Hepatic stellate cell (primary cell): ENCODE measurements around the gene OPCML.

Experiments
- DNase-seq: peaks from one replicate; pipeline ENCODE4 v3.0.0; 2011; ENCODE audit warnings: low spot score

OPCML gene

DNA sequence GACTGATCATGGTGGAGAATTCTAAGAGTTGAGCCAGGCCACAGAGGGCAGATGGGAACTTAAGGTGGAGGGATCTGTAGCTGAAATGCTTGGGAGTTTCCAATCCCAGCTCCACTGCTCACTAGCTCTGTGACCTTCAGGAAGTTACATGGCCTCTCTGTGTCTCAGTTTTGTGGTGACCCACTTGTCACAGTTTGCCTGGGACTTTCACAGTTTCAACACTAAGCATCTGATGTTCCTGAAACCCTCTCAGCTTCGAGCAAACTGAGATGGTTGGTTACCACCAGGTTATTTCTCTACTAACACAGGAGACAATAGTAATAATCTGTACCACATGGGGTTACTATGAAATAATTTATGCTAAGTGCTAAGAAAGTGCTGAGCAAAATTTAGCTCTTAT, 505.3 kb downstream of the OPCML start:
- DNase-seq: no peak

DNA sequence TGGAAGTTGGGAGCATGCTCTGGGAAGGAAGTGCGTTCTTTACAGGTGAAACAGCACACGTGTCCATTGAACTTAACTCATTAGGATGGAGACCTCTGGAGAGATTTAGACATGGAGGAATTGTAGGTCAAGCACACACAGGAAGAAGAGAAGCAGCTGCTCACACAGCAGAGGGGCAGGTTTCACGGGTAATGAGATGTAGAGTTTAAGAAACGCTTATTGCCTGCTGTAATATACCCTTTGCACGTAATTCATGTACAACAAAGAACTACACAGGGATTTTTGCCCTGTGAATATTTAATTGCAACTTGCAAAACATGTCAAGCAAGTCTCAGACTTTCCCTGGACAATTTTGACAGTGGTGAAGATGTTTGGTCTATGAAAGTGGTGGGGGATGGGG, 508.0 kb downstream of the OPCML start:
- DNase-seq: no peak

DNA sequence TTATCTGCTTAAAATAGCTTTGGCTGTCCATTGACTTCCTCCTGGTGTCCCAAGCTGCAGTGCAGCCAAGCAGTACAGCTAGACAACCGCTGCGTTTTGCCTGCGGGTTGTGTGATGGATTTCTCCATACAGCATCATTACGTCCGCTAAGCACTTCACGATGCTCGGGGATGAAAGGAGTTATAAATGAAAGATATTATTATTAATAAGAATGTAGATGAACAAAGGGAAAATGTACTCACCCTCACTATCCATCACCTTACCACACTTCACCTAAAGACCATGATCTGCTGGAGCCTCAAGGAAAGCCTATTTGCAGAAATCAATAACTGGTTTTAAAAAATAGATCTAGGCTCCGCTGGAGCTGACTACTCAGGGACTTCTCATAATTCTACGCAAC, 509.1 kb downstream of the OPCML start:
- no peak for DNase-seq

DNA sequence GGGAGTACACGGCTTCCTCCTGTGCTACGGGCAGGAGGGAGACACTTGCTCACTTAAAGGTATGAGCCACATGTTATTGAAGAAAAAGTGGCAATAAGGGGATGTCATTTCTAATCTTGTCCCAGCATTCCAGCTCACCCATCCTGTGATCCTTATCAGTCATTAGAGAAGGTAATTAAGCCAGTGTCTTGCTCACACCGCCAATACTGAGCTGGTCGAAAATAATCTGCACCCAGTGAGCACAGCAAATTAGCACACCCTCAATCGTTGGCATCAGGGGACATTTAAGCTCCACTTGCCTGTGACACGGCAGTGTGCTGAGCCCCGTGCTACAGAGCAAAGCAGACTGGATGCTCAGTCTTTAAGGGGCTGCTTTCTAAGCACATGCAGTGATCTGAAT, 510.7 kb downstream of the OPCML start:
- DNase-seq: no peak

DNA sequence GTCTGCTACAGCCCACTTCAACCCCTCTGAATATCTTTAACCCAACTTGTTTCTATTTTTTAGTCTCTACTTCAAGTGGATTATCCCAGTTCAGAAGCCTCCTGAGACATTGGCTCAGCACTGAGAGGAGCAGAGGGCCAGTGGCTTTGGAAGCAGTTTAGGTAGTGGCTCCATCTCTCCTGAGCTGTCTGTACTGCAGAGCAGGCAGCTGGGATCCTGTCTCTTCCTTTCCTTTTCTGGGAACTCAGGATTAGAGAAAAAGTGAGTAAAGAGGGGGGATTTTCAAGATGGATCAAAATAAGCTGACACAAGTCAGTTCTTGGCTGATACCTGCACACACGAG, 512.0 kb downstream of the OPCML start:
- DNase-seq: no peak

DNA sequence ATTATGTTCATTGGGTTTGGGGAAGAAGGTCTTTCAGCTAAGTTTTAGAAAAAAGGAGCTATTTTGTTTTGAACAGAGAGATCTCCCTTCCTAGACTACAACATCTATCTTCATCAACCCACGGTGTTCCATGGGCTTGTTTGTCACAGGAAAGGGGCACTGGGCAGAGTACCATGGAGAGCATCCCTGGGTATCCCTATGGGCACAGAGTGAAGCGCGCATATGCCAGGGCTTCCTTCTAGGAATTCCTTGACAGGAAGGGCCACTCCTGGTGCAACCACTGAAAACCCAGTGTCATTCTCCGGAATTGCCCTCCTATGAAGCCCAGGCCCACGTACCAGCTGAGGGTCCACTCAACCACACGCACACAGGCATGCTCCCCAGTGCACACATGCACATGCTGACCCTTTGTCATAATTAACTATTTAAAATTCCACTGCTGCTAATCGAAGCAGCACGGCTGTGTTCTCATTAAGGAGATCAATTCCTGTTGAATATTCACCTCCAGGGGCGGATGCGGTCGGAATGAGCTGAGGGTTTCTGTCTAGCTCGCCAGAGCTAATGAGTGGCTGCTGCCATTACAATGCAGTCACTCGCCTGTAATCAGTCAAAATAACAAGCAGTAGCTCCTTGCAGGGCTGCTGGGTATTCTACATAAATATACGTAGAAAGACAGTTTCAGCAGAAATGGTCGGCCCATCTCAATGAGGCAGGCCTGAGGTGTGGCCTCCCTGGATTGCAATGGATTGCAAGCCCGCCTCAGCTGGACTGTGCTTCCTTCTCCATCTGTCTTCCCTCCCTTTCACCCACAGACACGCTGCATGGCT, 512.5 kb downstream of the OPCML start:
- DNase-seq: no peak

DNA sequence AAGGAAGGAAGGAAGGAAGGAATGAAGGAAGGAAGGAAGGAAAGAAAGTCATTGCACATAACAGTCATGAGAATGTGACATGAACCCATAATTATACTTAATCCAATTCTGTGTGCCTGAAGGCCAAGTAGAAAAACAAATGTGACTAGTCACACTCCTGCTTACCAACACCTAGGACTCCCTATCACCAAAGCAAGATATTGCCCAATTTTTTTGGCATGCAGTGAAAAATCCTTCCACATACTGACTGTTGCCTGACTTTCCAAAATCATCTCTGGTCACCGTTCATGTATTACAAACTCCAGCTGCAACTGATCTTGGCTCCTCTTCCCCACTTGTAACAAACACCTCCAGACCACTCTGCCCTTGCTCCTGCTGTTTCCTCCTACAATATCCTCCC, 516.8 kb downstream of the OPCML start:
- no peak for DNase-seq

DNA sequence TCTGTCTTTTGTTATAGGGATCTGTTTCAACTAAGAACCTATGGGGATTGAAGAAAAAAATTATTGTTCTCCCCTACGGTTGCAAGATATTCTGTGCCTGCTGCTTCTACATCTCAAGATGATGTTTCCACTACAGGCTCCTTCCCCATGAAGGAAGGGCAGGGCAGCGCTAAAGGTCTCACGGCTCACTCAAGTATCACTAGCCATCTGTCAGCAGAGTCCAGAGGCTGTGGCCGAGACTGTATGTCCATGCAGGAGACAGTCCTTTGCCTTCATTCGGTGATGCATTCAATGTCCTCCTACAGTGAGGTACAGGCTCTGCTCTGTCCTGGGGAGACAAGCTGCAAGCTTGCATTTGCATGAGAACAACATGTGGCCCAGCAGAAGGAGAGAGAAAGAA, 518.0 kb downstream of the OPCML start:
- no peak for DNase-seq

DNA sequence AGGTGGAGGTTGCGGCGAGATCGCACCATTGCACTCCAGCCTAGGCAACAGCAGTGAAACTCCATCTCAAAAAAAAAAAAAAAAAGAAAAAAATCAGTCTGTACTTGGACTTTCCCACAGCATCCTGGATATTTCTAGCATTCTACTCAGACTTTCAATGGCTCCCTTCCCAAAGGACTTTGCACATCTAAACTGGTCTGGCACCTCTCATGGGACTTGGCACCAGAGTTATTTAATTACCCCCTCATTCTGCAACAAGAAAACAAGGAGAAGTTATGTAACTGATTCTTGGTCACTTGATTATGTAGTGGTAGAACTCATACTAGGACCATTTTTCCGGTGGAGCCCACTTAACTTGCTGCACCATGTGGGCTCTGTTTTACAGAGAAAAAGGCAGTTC, 519.5 kb downstream of the OPCML start:
- no peak for DNase-seq

DNA sequence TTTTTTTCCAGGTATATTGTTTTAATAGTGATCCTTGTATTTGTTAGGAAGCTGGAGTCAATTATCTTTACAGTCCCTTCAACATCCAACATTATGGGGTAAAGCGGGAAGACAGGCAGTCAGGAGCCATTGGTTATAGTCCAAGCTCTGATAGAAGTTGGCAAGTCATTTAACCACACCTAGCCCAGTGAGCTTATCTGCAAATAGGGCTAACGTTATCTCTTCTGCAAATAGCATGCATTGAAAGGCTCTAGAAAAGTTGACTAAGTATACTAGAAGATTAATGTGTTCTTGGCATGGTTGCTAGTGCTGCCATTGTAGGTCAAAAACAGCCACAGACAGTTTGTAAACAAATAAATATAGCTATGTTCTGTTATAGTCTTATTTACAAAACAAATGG, 520.7 kb downstream of the OPCML start:
- DNase-seq: no peak

DNA sequence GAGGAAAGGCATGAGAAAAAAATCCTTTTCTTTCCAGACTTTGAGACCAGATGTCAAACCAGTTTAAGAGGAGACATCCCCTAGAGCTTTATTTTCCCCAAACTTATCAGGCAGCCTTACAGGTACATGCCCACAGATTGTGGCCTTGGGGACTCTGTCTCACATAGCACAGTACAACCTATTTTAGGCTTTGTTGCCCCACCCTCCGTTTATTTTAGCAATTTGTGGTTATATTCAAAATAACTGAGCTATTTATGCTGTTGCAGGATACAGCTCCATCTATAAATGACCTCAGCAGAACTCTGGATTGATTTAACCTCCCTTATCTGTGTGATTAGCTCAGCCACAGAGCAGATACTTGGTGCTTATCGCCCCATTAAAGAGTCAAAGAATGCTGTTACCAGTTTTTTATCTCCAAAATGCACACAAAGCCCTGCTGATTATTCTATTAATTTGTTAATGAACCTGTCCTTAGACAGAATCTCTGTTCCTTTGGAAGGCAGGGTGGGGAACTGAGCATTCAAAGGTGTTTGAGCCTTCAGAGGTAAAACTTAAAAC, 525.2 kb downstream of the OPCML start:
- DNase-seq: no peak

DNA sequence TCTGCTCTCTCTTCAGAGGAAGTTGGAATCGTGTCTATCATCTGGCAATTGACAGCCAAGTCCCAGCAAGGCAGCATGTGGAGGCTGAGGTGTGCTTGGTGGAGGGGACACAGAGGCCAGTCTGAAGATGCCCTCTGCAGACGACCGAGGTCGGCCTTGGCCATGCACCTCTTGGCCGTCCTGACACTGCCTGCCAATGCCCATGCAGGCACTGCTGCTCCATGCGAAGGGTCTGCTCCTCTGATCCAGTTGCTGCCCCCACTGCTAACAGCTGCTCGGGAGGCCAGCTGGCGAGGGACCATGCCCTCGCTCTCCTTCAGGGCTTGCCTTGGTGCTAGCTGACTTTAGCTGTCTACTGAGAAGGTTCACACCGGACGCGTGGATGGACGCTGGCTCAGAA, 527.9 kb downstream of the OPCML start:
- DNase-seq: no peak

DNA sequence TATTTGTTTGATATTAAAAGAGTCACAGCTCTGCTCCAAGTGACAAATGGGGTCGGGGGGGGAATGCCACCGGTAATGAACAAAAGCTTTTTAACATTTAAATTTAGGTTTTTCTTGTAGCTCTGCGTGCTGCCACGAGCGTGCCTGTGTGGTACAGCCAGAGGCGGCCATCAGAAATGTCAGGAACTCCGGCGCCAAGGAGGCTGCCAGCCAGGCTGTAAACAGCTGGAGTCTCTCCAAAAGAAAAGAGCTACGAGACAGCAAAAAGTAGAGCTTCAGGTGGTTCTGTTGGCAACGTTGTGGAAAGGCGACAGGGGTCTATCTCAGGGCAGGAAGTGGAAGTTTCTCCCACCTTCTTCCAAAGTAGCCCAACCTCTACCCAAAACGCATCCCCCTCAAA, 532.8 kb downstream of the OPCML start:
- no peak for DNase-seq

DNA sequence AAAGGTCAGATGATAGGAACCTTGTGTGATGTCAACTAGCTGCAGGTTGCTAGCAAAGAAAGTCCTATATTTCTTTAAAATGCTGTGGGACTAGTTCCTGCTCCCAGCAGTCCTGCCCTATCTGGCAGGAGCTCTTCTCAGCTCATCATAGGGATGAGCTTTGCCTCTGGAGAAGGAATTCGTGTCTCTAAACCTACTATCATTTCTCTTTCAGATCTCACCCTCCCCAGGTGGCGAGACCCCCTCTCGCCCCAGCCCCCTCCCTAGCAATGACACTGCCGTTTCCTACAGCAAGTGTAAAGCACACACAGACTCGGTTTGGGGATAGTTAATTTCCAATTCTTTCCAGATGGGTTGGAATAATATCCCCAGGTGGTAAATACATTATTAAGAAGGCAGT, 533.3 kb downstream of the OPCML start:
- DNase-seq: no peak

DNA sequence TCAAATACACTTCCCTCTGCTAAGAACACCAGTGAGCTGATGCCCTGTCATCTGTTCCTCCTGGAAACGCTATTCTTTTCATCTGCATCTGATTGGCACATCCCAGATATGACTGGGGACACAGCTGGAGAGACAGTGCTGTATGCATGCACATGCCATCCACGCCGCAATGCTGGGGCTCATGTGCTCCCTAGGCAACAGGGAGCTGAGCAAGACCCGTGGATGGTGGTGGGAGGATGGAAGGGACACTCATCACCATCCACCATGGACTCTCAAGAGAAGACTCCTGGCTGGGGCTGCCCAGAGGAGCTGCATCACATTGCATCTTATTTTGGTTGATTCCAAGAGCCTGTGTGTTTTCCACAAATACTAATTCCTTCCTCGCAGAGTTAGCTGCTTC, 534.9 kb downstream of the OPCML start:
- DNase-seq: no peak

DNA sequence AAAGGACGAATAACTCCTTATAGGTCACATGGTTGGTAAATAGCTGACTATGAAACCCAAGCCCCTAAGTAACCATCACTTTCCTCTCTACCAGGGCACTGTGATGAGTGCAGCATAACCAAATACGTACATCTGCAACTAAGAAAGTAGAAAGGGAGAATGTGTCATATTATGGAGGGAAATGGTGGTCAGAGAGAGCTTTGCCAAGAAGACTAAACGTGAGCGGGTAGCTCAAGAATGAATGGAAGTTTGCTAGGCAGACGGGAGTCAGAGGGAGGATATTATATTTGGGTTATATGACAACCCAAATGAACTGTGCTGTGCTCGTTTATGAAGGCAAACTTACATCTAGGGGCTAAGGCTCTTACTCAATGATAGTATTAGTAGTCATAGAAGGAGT, 537.3 kb downstream of the OPCML start:
- DNase-seq: no peak

DNA sequence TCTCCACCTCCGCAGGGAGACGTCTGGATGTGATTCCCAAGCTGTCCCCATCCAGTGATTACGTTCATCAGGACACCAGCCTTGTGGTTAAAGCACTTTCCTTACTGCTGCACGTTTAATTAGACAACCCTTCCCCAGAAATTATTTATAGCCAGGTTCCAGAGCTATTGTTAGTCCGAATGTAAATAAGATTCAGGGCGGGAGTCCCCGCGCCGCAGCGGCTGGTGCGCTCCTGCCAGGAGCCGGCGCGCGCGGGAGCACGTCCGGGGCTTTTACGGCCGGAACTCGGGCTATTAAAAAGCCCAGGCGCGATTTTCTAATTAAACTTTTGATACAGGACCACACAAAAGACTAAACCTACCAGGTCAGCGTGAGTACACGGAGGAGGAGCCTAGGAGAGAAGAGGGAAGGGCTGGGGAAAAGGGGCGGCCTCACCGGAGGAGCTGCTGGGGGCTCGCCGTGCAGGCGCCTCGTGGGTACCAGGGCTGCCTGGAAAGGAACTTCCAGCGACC, 538.3 kb downstream of the OPCML start:
- DNase-seq: no peak

DNA sequence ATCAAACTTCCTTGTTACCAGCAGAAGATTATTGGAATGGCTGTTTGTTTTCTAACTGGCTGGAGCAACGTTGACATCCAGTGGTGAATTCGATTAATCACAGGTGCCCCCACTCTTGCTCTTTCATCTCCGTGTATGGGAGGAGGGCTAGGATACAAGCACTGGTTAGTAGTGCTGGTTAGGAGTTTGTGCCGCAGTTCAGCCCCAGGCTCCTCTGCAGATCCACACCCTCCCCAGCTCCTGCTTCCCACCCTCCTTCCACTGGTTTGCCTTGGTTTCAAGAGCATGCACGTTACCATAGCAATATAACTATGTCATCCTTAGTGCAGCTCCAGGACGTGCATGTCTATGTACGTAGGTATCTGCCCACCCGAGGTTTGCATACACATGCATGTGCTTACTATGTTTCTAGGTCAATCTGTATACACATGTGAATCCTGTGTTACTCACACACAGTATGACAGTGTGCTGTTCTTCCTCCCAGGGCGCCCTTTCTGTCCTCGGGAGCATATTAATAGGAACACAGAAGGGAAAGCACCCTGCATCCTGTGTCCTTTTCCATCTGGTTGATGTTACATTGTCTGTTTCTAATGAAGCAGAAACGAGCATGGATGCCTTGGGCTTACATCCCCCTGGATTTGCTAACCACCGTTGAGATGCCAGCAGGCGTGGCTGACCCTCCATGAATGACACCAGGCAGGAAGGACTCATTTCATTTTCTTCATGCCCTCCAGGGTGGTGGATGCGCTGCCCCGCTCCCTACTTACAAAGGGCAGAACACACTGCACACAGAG, 539.3 kb downstream of the OPCML start:
- no peak for DNase-seq

DNA sequence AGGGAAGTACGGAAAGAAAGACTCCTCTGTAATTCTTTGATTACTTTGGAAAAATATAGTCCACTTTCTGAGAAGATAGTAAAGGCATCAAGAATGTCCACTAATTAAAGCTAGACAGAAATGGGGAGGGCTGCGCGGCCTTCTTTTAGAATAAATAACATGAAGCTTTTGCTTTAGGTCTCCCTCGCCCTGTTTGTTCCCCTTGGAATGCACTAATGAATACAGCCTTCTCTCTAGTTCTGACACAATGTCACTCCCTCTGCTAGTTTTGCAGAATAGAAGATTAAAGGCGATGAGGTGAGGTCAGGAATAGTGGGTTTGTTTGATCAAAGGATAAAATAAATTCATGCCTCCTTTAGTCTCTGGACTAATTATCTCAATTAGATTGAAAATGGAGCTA, 543.9 kb downstream of the OPCML start:
- DNase-seq: no peak

DNA sequence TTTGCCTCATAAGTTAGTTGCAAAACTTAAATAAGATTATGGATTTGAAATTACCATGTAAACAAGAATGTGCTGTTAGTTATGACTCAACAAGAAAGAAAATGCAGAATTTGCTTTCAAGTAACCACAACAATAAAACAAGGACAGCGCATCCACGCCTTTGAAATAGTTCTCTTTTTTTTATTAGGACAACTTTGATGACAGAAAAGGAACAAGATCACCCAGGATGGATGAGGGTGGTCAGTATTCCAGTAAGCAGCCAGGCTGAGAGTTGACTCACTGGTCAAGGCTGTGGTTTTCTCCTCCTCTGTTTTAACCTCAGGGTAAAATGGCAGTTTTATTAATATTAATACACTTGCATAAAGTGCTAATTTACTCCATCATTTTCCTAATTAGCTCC, 544.4 kb downstream of the OPCML start:
- no peak for DNase-seq

DNA sequence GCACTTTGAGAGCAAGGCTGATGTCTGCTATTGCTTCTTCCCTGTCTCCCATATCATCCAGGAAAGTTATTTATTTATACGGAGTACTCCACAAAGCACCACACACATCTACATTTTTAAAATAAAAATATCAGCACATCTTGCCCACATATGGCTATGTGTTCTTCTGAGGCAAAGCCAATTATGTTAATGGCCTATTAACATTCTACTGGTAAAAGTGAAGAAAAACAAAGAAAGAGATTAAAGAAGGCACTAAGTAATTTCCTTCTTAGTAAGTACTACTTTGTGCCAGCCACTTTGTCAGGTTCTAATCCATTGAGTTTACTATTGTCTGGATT, 548.7 kb downstream of the OPCML start:
- DNase-seq: no peak

DNA sequence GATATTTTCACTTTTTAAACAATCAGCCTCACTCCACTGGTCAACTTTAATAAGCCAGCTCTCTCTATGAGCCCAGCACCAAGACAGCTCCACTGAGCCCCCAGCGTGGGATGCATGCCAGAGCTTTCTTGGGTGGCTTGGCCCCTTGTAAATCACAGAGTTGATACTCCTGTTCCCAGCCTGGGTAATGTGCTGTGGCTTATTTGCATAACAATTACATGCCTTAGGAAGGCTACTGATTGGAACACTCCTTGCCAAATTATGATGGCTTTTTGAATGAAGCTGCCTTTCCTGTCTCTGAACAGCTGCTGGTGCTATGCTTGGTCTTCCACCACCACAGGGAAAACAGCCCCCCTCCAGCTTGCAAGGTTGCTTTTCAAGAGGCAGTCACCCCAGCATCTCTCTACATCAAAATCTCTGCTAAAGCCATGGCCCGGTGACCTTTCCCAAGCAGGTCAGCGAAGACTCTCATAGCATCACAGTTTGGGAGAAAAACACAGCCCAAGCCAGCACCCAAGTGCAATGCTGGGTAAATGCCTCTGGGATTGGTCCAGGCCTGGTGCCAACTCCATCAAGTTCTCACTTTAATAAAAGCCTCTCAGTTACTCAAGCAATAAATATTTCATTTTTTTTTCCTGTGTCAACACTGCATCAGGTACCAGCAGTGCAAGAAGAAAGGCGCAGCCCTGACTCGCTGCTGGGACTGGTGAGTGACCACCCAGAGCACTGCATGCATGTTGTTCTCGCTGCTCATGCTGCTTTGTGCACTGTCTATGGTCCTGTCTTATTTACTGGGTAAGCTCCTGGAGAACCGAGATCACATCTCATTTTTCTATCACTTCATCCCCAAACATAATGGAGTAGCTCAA, 549.3 kb downstream of the OPCML start:
- no peak for DNase-seq
